NCI-H1048 (cell line): ENCODE data around the gene AIRE.

Source experiments
- DNase-seq: peaks from one replicate; lab custom pipeline; 2025; lab: John Stamatoyannopoulos, UW

Gene AIRE

DNA sequence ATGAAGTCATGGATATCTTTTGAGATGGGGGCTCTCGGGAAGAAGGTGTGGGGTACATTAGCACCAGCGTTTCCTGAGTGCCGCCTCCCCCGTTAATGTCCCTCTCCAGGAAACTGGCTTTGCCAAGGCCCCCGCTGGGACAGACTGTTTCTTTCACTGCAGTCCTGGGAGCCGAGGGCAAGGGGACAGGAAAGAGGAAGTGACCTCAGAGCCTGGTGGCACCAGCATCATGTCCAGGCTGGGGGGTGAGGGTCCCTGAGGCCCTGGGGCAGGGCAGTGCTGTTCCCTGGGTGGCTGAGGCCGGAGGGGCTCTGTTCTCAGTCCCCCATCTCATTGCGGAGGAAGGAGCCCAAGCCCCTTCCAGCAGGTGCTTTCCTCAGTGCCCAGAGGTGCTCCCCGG lies 20.0 kb downstream of the AIRE start:
- DNase-seq: no peak

DNA sequence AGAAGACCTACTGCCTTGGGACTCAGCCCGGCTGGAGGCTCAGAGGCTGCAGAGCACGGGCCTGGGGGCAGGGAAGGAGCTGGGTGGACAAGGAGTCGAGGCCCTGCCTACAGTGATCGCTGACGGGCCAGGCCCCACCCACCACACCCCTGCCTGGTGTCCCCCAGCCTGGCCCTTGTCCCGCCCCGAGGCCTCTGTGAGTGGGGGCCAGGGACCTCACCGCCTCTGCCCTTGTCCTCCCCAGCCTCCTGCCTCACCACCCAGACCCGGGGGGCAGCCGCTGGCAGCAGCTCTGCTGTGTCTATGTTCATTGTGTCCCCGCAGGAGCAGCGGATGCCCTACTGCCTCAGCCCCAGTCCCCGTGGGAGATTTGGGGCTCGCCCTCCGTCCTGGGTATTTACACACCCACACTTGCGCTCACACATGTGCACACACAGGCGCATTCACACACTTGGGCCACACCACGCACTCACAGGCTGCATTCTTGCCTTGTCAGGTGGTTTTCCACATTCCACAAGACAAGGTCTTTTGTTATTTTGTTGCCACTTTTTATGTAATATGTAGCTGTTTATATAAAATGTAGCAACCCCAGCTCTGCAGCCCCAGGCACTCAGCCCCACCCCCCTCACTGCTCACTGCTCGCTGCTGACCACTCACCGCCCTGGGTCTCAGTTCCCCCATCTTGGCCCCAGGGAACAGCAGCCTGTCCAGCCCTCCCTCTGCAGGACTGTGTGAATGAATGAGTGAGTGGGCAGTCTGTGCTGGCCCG lies 21.4 kb downstream of the AIRE start:
- no peak for DNase-seq

DNA sequence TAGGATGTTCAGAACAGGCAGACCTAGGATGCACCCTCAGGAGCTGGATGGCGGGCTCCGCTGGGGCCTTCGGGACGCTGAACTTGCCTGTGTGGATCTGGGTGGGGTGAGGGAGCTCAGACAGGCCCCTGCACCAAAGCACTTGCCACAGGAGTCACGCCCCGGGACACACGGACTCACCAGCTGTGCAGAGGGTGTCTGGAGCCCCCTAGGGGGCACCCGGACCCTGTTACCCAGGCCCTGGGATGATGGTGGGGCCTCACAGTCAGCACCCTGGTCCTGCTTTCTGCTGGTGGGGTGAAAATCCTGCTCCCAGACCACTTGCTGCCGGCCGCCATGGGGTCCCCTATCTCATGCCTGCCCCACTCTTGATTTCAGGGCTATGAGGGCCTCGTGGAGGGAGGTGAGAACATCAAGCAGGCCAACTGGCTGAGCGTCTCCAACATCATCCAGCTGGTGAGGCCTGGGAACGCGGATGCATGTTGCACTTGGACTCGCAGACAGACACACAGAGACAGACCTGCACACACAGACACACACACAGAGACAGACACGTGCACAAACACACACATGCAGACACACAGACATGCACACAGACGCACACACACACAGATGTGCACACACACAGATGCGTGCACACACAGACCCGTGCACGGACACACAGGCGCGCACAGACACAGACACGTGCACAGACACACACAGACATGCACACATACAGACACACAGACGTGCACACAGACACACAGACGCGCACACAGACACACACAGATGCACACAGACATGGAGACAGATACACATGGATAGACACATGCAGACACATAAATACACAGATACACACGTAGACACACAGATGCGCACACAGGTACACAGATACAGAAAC lies 25.2 kb downstream of the AIRE start:
- no peak for DNase-seq

DNA sequence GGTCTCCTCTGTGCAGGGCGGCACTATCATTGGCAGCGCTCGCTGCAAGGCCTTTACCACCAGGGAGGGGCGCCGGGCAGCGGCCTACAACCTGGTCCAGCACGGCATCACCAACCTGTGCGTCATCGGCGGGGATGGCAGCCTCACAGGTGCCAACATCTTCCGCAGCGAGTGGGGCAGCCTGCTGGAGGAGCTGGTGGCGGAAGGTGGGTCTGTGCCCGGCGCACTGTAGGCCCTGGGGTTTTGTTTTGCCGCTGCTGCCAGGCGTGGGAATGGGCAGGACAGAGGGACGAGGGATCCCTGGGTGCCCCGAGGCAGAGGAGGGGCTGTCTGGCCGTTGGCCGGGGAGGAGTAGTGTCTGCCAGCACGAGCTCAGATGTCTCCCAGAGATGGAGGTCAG lies 26.4 kb downstream of the AIRE start:
- DNase-seq: no peak

DNA sequence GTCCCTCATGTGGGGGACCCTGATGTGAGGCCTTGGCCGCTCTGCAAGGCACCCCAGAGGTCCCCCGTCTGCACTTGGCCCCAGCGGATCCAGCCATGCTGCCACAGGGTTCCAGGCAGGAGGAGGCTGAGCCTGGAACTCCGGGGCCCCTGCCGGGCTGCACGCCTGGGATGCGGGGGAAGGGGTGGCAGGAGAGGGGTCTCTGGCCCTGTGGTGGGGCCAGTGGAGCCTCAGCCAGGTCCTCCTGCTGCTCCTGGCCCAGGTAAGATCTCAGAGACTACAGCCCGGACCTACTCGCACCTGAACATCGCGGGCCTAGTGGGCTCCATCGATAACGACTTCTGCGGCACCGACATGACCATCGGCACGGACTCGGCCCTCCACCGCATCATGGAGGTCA lies 27.0 kb downstream of the AIRE start:
- DNase-seq: no peak

DNA sequence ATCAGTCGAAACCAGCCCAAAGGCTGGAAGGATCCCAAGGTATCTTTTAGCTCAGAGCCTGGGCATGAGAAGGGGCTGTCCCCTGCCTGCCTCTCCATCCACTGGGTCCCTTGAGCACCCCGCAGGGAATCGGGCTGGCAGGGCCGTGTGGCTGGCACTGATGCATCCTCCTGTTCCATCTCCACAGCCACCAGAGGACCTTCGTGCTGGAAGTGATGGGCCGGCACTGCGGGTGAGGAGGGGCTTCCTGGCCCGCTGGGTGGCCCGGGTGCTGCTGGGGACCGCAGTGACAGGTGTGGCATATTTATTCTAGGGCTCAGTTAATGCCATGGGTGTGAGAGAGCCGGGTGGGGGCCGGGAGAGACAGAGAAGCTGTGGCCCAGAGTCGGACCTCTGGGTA lies 27.8 kb downstream of the AIRE start:
- no peak for DNase-seq

DNA sequence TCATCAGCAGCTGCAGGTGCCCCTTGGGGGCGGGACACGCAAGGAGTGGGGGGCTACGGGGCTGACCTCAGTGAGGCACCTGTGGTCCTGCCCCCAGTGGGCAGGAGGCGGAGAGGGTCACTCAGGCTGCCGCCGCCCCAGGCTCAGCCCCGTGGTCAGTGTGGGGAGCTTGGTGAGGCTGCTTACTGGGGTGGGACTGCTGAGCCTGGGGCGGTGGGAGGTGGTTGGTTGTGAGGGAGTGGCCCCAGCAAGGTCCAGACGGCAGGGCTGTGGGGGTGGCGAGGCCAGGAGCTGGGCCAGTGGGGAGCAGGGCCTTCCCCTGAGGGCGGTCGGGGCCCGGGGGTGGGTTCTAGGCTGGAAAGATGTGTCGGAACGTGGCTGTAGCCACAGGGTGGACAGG lies 28.5 kb downstream of the AIRE start:
- DNase-seq: no peak

DNA sequence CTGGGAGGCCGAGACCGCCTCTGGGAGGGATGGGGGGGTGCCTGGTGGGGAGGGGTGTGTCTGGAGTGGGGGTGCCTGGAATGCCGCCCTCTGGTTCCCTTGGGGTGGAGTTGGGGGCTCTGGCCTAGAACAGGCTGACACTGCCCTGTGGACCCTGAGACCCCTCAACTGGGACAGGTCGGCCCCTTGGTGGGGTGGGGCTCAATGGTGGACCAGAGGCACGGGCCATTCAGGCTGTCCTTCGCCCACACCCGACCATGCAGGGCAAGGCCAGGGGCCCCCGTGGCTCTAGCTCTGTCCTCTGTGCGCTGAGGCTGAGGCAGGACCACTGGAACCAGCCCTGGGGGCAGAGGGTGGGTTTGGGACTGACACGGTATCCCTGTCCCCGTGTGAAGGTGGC lies 28.9 kb downstream of the AIRE start:
- no peak for DNase-seq

DNA sequence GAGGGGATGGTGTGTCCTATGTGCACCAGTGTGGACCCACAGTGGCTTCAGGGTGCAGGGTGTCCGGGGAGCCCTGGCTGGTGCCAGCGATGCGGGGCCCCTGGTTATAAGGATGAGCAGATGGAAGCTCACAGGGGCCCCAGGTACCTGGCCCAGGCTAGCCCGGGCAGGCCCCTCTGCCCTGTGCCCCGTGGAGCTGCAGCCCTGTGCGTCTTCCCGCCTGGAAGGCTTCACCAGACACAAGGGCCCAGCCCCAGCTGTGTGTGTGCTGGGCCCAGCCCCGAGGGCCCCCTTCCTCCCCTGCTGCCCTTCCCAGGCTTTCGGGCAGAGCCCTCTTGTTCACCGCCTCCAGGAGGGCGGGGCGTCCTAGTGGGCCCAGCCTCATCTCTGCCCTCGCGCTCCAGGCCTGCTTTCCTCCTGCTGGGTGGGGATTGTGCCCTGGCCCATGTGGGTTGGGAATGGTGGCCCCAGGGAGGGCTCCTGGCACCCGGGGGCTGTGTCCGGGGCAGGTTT lies 30.1 kb downstream of the AIRE start:
- DNase-seq: no peak

DNA sequence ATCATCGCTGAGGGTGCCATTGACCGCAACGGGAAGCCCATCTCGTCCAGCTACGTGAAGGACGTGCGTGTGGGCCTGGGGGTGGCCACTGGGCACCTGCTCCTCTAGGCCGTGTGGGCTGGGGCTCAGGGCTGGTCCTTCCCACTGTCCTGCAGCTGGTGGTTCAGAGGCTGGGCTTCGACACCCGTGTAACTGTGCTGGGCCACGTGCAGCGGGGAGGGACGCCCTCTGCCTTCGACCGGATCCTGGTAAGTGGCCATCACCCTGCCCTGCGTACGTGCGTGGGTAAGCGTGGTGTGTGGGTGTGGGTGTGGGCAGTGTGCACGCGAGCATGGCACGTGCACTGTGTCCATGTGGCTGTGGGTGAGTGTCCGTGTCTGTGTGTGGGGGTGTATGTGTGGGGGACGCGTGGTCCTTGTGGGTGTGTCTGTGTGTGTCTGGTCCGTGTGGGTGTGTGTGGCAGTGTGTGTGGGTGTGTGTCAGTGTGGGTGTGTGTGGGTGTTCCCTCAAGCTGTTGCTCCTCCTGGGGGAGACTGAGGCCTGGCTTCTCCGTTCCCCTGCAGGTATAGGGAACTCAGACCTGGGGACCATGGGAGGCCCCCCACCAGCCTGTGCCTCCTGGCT lies 30.7 kb downstream of the AIRE start:
- no peak for DNase-seq

DNA sequence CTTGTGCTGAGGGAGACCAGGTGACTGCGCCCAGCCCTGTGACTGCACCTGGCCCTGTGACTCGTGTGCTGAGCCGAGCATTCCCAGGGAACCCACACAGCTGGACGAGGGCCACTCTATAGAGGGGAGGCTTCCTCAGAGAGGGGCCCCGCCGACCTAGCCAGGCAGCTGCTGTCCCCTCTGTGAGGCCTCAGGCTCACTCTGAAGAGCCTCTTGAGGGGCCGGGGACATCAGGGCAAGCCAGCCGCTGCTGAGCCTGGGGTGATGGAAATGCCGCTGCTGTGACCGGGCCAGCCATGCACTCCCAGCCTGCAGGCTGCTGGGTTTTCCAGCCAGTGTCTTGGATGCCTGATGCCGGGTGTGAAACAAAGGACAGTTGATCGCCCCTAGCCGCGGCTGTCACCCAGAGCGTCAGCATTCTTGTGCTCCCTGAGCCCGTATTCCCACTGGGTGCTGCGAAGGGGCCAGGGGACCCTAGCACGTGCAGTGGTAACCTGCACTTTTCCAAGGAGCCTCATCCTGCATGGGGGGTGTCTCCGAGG lies 31.6 kb downstream of the AIRE start:
- DNase-seq: no peak

DNA sequence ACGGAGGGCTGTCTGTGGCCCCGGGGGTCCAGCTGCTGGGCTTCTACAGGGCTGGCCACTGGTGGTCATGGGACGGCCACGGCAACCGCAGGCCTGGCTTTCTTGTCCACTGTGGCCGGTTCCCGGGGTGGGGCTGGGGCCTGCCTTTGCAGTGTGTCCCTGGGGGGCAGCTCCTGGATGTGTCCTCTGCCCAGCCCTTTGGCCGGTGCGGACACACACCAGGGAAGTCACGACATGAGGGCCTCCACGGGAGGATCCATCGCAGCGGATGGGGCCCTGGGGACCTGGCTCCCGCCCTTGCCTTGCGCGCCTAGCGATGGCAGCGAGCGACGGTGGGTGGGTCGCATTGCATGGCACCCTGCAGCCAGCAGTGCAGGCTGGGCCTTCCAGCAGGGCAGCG lies 32.2 kb downstream of the AIRE start:
- DNase-seq: no peak

DNA sequence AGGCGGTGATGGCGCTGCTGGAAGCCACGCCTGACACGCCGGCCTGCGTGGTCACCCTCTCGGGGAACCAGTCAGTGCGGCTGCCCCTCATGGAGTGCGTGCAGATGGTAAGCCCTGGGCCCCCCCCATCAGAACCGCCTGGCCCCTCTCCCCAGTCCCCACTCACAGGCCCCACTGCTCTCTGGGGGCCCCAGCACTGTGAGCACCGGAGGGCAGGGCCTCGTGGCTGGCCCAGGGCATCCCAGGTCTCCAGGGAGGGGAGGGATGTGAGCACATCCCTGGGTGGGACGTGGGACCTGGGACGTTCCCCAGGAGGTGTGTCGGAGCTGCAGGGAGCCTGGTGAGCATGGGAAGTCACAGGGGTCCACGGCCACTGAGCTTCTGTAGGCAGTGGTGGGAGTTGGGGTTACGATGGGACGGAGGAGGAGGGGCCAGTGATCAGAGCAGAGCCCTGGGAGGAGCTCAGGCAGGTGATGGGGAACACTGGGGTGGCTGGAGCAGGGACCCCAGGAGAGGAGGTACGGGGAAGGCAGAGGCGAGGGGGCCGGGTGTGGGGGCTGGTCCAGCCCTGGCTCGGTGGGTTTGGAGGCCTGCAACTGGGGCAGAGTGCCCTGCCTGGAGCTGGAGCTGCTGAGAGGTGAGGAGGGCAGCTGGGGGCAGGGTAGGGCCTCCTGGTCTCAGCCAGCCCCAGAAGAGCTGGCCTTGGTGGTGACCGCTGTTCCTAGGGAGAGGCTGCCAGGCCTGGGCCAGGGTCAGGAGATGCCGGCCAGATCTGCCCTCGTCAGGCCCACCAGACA lies 33.0 kb downstream of the AIRE start:
- no peak for DNase-seq

DNA sequence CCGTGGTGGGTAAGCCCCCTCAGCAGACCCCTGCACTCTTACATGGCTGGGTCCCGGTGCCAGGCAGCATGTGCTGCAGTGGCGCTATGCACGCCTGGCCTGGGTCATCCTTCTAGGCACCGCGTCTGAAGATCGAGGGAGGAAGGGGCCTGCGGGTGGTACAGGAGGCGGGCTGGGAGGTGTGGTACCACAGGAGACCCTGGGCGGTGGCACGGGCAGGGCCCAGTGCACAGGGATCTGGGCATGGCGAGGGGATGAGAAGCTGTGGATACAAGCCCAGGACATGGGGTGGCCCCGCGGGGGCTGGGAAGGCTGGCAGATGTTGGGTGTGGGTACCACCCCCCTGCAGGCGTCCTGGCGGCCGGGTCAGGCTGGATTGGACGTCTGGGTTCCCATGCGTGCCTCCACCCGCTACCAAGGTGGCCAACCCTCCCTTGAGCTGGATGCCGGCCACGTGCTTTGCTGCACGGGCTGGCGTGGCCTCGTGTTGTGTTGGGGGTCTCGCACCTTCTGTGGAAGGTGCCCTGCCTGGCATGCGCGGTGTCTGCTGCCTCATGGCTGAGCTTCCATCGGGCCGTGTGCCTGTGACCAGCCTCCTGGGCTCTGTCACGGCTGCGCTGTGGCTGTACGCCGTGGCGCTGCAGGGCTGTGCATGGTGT lies 33.9 kb downstream of the AIRE start:
- no peak for DNase-seq

DNA sequence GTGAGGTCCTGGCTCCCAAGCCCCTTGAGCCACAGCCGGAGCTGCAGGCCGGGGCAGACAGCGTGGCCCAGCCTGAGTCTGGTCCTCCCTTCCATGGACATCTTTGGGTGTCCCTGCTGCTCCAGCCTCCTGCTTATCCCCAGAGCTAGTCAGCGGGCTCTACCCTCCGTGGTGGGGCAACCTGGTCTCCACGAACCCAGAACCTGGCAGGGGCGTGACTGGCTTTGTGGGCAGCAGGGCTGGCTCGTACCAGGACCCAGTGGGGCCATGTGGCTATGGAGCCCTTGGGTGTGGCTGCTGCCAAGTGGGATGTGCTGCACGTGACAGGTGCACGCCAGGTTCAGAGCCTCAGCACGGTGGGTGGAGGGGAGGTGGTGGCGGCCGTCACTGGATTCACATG lies 35.2 kb downstream of the AIRE start:
- DNase-seq: no peak

DNA sequence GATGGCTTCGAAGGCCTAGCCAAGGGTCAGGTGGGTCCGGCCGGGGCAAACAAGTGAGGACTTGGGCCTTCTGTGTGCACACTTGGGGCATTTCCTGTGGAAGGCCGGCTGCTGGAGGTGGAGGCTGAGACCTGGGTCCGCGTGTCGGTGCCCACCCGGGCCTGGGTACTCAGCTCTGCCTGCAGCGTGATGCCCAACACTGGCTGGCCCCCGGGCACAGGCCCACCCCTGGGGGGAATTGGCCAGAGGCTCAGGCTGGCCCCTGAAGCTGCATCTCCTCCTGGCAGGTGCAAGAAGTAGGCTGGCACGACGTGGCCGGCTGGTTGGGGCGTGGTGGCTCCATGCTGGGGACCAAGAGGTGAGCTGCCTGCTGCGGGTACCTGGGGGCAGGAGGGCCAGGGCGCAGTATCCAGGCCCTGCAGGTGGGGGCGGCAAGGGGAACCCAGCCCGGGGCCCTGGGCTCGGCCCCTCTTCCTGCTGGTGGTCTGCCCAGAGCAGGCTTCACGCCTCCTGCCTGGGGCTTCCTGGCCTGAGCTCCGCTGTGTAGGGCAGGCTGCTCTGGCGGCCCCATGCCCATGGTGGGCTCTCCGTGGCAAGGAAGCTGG lies 36.3 kb downstream of the AIRE start:
- no peak for DNase-seq

DNA sequence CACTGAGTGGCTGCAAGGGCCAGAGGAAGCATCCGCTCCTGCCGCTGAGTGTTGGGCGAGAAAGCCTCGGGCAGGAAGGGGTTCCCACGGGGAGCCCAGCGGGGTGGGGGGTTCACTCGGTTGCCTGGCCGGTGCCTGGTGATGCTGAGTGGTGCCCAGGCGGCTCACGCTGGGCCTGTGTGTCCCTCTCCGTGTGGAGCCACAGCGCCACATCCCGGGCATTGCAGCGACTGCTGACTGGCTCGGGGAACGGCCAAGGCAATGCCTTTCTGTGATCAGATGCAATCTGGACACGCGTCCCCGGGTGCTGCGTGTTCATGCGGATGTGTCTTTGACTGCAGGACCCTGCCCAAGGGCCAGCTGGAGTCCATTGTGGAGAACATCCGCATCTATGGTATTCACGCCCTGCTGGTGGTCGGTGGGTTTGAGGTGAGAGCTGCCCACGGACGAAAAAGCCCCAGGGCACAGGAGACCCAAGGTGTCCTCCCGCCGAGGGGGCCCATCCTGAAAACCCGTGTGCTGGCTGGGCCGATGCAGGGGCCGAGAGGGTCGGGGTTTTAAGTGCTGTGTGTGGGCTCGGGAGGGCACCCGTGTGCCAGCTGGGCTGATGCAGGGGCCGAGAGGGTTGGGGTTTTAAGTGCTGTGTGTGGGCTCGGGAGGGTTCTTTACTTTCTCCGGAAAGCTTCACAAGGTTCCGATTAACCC lies 37.1 kb downstream of the AIRE start:
- no peak for DNase-seq

DNA sequence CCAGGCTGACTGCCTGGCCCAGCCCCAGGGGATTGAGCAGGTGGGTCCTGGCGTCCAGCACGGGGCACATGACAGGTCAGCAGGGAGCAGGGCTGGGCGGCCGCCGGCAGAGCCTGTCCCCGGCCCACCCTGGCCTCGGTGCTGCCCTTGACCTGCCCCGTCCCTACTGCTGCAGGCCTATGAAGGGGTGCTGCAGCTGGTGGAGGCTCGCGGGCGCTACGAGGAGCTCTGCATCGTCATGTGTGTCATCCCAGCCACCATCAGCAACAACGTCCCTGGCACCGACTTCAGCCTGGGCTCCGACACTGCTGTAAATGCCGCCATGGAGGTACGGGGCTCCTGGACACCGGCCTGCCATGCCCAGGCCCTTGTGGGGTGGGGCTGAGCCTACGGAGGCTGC lies 37.9 kb downstream of the AIRE start:
- no peak for DNase-seq

DNA sequence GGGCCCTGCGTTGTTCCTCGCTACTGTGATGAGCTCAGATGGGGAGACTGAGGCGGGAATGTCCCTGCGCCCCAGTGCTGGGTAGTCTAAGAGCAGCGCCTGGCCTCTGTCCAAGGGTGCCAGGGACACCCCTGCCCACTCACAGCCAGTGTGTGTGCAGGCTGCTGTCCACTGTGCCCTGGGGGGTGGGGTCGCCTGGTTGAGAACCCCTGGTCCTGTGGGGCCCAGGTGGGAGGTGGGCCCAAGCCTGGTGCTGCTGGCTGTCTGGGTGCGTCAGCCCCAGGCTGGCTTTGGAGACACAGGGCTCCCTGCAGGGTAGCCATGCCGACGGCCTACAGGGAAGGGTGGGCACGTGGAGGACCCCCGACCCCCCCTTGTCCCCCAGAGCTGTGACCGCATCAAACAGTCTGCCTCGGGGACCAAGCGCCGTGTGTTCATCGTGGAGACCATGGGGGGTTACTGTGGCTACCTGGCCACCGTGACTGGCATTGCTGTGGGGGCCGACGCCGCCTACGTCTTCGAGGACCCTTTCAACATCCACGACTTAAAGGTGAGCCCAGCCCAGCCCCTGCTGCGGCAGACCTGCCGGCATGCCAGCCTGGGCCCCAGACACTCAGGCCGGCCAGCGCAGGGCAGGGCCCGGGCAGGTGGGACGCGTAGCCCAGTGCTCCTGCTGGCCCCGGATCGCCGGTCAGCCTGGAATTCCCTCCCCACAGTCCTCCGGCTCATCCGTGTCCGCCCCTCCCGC lies 38.6 kb downstream of the AIRE start:
- no peak for DNase-seq

DNA sequence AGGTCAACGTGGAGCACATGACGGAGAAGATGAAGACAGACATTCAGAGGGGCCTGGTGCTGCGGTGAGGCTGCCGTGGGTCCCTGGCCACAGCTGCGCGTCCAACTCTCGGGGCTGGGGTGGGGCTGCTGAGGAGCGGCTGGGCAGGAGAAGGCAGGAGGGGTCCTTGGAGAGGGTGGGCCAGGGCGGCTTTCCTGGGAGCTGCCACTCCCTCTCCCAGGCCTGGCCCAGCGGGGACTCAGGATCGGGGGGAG lies 39.1 kb downstream of the AIRE start:
- no peak for DNase-seq
